HepG2 (cell line): Measurements from ENCODE around the gene FANCD2. TPM values are rescaled to one million over a fixed set of nuclear protein-coding genes. Genes with fewer than 3 reads are reported as not detected.

Experiments used
- AHR ChIP-seq: IDR thresholded peaks from 2 replicates; pipeline ENCODE4 v1.6.1; 2018; ENCODE audit warnings: missing genetic modification reagents, missing compliant biosample characterization
- AKAP8 ChIP-seq: sonication (generic); formaldehyde crosslinking; IDR thresholded peaks from 2 replicates; pipeline ENCODE4 v1.5.1; 2020; ENCODE audit warnings: mild to moderate bottlenecking, missing genetic modification reagents
- DNMT1 ChIP-seq: sonication (generic); formaldehyde crosslinking; IDR thresholded peaks from 2 replicates; pipeline ENCODE4 v1.5.1; 2020; ENCODE audit warnings: mild to moderate bottlenecking, missing genetic modification reagents
- FLYWCH1 ChIP-seq: sonication (generic); formaldehyde crosslinking; IDR thresholded peaks from 2 replicates; pipeline ENCODE4 v1.8.1; 2023; ENCODE audit warnings: mild to moderate bottlenecking, missing genetic modification reagents
- FOXM1 ChIP-seq: sonication (generic); formaldehyde crosslinking; IDR thresholded peaks from 2 replicates; pipeline ENCODE4 v1.5.0; 2020; ENCODE audit warnings: missing genetic modification reagents
- HNF4G ChIP-seq, 2 experiments: sonication (generic) in 1 of 2; formaldehyde crosslinking in 1 of 2; IDR thresholded peaks; 2 replicates each; pipeline versions ENCODE4 v1.4.0 to v1.6.1; 2011 to 2020; ENCODE audit warnings: borderline replicate concordance in 2 of 2, low read depth in 2 of 2, mild to moderate bottlenecking in 2 of 2, low read length in 1 of 2, missing genetic modification reagents in 1 of 2, moderate library complexity in 1 of 2
- JARID2 ChIP-seq: sonication (generic); formaldehyde crosslinking; IDR thresholded peaks from 2 replicates; pipeline ENCODE4 v1.8.1; 2023; ENCODE audit warnings: missing genetic modification reagents, inconsistent platforms; ENCODE audit not compliant: insufficient replicate concordance
- KLF16 ChIP-seq, 2 experiments: sonication (generic) in 1 of 2; formaldehyde crosslinking in 1 of 2; IDR thresholded peaks; 2 replicates each; pipeline versions ENCODE4 v1.6.1 to v1.8.0; 2016 to 2023; ENCODE audit warnings: missing genetic modification reagents in 2 of 2, missing compliant biosample characterization in 1 of 2
- PHF8 ChIP-seq: sonication (generic); formaldehyde crosslinking; IDR thresholded peaks from 2 replicates; pipeline ENCODE4 v1.5.0; 2020; ENCODE audit warnings: missing genetic modification reagents
- SAFB2 ChIP-seq: sonication (generic); formaldehyde crosslinking; IDR thresholded peaks from 2 replicates; pipeline ENCODE4 v1.5.1; 2020; ENCODE audit warnings: missing genetic modification reagents, low read depth, mild to moderate bottlenecking, borderline replicate concordance
- SMAD1 ChIP-seq: sonication (generic); formaldehyde crosslinking; IDR thresholded peaks from 2 replicates; pipeline ENCODE4 v1.4.0; 2020; ENCODE audit warnings: missing genetic modification reagents, low read depth, mild to moderate bottlenecking, borderline replicate concordance
- TARDBP ChIP-seq: sonication (generic); formaldehyde crosslinking; IDR thresholded peaks from 2 replicates; pipeline ENCODE4 v1.8.0; 2022; ENCODE audit warnings: mild to moderate bottlenecking, missing genetic modification reagents
- ZC3H13 ChIP-seq: sonication (generic); formaldehyde crosslinking; IDR thresholded peaks from 2 replicates; pipeline ENCODE4 v1.8.1; 2023; ENCODE audit warnings: mild to moderate bottlenecking, missing genetic modification reagents, moderate library complexity
- ZEB1 ChIP-seq: IDR thresholded peaks from 2 replicates; pipeline ENCODE4 v1.6.1; 2012; ENCODE audit warnings: mild to moderate bottlenecking, low read depth, inconsistent platforms; ENCODE audit not compliant: insufficient replicate concordance
- ZFX ChIP-seq: sonication (generic); formaldehyde crosslinking; IDR thresholded peaks from 2 replicates; pipeline ENCODE4 v1.4.0; 2020; ENCODE audit warnings: mild to moderate bottlenecking, low read depth, missing genetic modification reagents, moderate library complexity
- ZNF563 ChIP-seq: sonication (generic); formaldehyde crosslinking; IDR thresholded peaks from 2 replicates; pipeline ENCODE4 v1.8.0; 2022; ENCODE audit warnings: mild to moderate bottlenecking, moderate library complexity, missing genetic modification reagents
- ZNF674 ChIP-seq: sonication (generic); formaldehyde crosslinking; IDR thresholded peaks from 2 replicates; pipeline ENCODE4 v1.5.0; 2020; ENCODE audit warnings: low read depth, mild to moderate bottlenecking, missing genetic modification reagents
- polyA plus RNA-seq, 8 experiments: library from polyadenylated mRNA; depleted of rRNA in 3 of 8; stranded (reverse) in 7 of 8; unstranded in 1 of 8; fragments of >200 nt; fragmentation: Illumina TruSeq in 4 of 8; extraction: Trizol in 4 of 8; gene quantifications; 2 replicates each; pipeline versions ENCODE4 v1.2.1 to v1.2.3, GENCODE V29; 2011 to 2016; ENCODE audit warnings: low read depth in 4 of 8, missing spikeins in 1 of 8, mixed read lengths in 1 of 8; ENCODE audit not compliant: insufficient read depth in 1 of 8
- total RNA-seq, 5 experiments: library from RNA; depleted of rRNA; stranded (reverse); fragments of >200 nt; fragmentation: Illumina TruSeq; extraction: Trizol; gene quantifications; 2 replicates each; pipeline ENCODE4 v1.2.3, GENCODE V29; 2016; ENCODE audit warnings: low read depth in 1 of 5
- TF ChIP-seq, protein P1 (sequence below): sonication (generic); formaldehyde crosslinking; IDR thresholded peaks from 2 replicates; pipeline ENCODE4 v1.9.0; 2021; ENCODE audit warnings: missing genetic modification reagents, borderline replicate concordance
- TF ChIP-seq, protein P2 (sequence below): sonication (generic); formaldehyde crosslinking; IDR thresholded peaks from 2 replicates; pipeline ENCODE4 v1.5.0; 2020; ENCODE audit warnings: missing genetic modification reagents
- TF ChIP-seq, protein P3 (sequence below): sonication (generic); formaldehyde crosslinking; IDR thresholded peaks from 2 replicates; pipeline ENCODE4 v1.4.0; 2020; ENCODE audit warnings: missing genetic modification reagents

FANCD2 gene
- total and polyA plus RNA-seq, 2 of the 13 experiments (the other 11 are each of a cell fraction or from before 2014, with no cell fraction given): 10.1 to 42.0 TPM

DNA sequence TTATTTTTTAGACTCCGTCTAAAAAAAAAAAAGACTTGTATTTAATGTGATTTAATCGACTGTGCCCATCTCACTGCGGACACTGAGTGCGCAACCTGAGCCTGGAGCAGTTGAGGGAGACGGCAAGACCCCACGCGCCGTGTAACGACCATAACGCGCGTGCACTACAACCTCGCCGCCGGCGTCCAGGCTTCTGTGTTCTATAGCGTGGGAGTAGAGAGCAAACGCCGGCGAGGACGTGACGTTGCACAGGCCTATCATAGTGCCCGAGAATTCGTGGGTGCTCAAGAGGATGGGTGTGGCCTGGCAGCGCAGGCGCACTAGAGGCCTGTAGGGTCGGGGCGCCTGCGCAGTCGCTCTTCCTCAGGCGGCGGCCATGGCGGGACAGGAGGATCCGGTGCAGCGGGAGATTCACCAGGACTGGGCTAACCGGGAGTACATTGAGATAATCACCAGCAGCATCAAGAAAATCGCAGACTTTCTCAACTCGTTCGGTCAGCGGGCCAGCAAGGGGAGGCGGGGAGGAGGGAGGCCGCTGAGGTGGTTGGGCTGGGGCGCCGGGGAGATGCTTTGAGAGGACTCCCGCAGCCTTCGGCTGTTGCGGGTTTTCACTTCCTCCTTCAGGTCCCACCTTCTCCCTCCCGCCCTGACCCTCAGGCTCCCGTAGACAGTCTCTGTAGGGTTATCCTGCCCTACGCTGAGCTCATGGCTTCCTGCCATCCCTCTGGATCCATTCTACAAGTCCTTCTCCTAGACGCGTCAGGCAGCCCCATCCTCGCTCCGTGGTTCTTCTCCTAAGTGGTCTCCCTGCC lies 89.3 kb downstream of the FANCD2 start, which contains the start of gene BRK1 (continued):
- TF ChIP-seq, protein P1, sequence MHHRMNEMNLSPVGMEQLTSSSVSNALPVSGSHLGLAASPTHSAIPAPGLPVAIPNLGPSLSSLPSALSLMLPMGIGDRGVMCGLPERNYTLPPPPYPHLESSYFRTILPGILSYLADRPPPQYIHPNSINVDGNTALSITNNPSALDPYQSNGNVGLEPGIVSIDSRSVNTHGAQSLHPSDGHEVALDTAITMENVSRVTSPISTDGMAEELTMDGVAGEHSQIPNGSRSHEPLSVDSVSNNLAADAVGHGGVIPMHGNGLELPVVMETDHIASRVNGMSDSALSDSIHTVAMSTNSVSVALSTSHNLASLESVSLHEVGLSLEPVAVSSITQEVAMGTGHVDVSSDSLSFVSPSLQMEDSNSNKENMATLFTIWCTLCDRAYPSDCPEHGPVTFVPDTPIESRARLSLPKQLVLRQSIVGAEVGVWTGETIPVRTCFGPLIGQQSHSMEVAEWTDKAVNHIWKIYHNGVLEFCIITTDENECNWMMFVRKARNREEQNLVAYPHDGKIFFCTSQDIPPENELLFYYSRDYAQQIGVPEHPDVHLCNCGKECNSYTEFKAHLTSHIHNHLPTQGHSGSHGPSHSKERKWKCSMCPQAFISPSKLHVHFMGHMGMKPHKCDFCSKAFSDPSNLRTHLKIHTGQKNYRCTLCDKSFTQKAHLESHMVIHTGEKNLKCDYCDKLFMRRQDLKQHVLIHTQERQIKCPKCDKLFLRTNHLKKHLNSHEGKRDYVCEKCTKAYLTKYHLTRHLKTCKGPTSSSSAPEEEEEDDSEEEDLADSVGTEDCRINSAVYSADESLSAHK (CRISPR knock-in tag): no peak
- TF ChIP-seq DNMT1 (CRISPR knock-in tag) (no peak), HNF4G (IDR thresholded peaks at IDR 0.05; ENCODE audit: borderline replicate concordance, low read depth, low read length) (no peak), HNF4G (CRISPR knock-in tag; IDR thresholded peaks at IDR 0.05; ENCODE audit: borderline replicate concordance, low read depth) (peak; percentile 64; the same call in 1 of the 2 replicates), SAFB2 (CRISPR knock-in tag) (0 out of 2 replicates have a peak, but pooled peaks have one; percentile 32), TARDBP (CRISPR knock-in tag) (peak; percentile 11; the same call in 1 of the 2 replicates), AHR (CRISPR knock-in tag) (0 out of 2 replicates have a peak, but pooled peaks have one; percentile 38), ZNF674 (CRISPR knock-in tag) (no peak), PHF8 (peak; percentile 82), AKAP8 (CRISPR knock-in tag) (no peak), FLYWCH1 (CRISPR knock-in tag) (peak; percentile 80; the same call in 1 of the 2 replicates), ZEB1 (peak; percentile 21), ZNF563 (CRISPR knock-in tag) (0 out of 2 replicates have a peak, but pooled peaks have one; percentile 70), KLF16 (CRISPR knock-in tag; IDR thresholded peaks at IDR 0.05) (peak in 1 of 2 experiments; percentile 55; a peak in 1 of 4 replicates), ZFX (CRISPR knock-in tag) (peak; percentile 83), FOXM1 (CRISPR knock-in tag) (peak; percentile 72; the same call in 1 of the 2 replicates), JARID2 (CRISPR knock-in tag) (no peak), SMAD1 (CRISPR knock-in tag) (no peak), ZC3H13 (CRISPR knock-in tag) (0 out of 2 replicates have a peak, but pooled peaks have one; percentile 54)
- TF ChIP-seq, protein P2, sequence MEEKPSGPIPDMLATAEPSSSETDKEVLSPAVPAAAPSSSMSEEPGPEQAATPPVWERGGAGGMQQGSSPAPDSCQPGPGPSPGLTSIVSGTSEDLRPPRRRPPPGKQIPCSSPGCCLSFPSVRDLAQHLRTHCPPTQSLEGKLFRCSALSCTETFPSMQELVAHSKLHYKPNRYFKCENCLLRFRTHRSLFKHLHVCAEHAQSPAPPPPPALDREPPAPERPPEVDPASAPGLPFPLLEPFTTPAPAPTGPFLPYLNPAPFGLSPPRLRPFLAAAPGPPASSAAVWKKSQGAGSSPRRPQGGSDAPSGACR (CRISPR knock-in tag): 0 out of 2 replicates have a peak, but pooled peaks have one; percentile 64
- TF ChIP-seq, protein P3, sequence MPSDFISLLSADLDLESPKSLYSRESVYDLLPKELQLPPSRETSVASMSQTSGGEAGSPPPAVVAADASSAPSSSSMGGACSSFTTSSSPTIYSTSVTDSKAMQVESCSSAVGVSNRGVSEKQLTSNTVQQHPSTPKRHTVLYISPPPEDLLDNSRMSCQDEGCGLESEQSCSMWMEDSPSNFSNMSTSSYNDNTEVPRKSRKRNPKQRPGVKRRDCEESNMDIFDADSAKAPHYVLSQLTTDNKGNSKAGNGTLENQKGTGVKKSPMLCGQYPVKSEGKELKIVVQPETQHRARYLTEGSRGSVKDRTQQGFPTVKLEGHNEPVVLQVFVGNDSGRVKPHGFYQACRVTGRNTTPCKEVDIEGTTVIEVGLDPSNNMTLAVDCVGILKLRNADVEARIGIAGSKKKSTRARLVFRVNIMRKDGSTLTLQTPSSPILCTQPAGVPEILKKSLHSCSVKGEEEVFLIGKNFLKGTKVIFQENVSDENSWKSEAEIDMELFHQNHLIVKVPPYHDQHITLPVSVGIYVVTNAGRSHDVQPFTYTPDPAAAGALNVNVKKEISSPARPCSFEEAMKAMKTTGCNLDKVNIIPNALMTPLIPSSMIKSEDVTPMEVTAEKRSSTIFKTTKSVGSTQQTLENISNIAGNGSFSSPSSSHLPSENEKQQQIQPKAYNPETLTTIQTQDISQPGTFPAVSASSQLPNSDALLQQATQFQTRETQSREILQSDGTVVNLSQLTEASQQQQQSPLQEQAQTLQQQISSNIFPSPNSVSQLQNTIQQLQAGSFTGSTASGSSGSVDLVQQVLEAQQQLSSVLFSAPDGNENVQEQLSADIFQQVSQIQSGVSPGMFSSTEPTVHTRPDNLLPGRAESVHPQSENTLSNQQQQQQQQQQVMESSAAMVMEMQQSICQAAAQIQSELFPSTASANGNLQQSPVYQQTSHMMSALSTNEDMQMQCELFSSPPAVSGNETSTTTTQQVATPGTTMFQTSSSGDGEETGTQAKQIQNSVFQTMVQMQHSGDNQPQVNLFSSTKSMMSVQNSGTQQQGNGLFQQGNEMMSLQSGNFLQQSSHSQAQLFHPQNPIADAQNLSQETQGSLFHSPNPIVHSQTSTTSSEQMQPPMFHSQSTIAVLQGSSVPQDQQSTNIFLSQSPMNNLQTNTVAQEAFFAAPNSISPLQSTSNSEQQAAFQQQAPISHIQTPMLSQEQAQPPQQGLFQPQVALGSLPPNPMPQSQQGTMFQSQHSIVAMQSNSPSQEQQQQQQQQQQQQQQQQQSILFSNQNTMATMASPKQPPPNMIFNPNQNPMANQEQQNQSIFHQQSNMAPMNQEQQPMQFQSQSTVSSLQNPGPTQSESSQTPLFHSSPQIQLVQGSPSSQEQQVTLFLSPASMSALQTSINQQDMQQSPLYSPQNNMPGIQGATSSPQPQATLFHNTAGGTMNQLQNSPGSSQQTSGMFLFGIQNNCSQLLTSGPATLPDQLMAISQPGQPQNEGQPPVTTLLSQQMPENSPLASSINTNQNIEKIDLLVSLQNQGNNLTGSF: peak; percentile 91
